BLaER1 treated with 17β-estradiol and CSF1 and Interleukin-3, amounts not matched to agents 10 nM and 100 nM (cell line): Measurements from ENCODE around the gene ACTR5.

Experiments used
- H3K27ac ChIP-seq, 11 experiments: shearing (Covaris generic); formaldehyde crosslinking; 2 replicates each; pipeline ENCODE4 v1.8.1; 2022
- H3K27me3 ChIP-seq, 11 experiments: shearing (Covaris generic); formaldehyde crosslinking; 2 replicates each; pipeline ENCODE4 v1.8.1; 2022
- H3K36me3 ChIP-seq, 11 experiments: shearing (Covaris generic); formaldehyde crosslinking; 2 replicates each; pipeline ENCODE4 v1.8.1; 2022
- H3K4me1 ChIP-seq, 10 experiments: shearing (Covaris generic); formaldehyde crosslinking; 2 replicates each; pipeline ENCODE4 v1.8.1; 2022
- H3K4me2 ChIP-seq, 11 experiments: shearing (Covaris generic); formaldehyde crosslinking; 2 replicates each; pipeline ENCODE4 v1.8.1; 2022
- H3K4me3 ChIP-seq, 10 experiments: shearing (Covaris generic); formaldehyde crosslinking; 2 replicates each; pipeline ENCODE4 v1.8.1; 2022
- H3K9ac ChIP-seq, 11 experiments: shearing (Covaris generic); formaldehyde crosslinking; 2 replicates each; pipeline ENCODE4 v1.8.1; 2022
- H3K9me3 ChIP-seq, 11 experiments: shearing (Covaris generic); formaldehyde crosslinking; replicated peaks in 1 of 11; 2 replicates each; pipeline ENCODE4 v1.8.1; 2022
- H4K20me1 ChIP-seq, 11 experiments: shearing (Covaris generic); formaldehyde crosslinking; 2 replicates each; pipeline ENCODE4 v1.8.1; 2022
- Cebpa-rat ChIP-seq, 11 experiments: shearing (Covaris generic); IDR thresholded peaks; 2 replicates each; pipeline ENCODE4 v1.8.1; 2022

The ACTR5 gene

DNA sequence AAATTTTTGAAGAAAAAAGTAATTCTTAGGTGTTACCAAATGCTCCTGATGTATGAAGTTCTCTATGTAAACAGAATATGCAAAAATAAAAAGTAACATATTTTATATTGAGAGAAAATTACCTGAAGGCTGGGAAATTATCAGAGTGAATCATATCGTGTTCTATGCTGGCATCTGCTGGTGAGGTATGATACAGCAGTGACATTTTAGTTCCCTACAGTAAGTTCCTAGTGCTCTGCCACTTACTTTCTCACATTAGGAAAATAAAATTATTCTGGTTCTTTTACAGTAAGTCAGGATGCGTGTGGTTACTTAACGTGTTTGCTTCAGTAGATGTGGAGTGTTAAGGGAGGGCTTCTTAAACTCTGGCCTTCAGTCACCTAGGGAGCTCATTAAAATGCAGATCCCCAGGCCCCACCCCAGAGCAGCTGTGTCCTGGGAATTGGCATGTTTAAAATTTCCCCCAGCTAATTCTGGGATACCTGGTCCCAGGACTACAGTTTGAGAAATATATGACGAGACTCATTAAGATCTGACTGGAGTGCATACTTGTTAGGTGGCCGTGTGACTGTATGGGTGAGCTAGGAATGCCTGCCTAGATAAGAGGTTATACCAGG, 3.2 kb downstream of the ACTR5 start:
- Histone ChIP-seq H3K4me1 (peaks cover 32 to 44% (median 38%) of the 10 kb centered on the region in 10 experiments), H3K27me3 (no peaks in the 10 kb centered on the region), H4K20me1 (peaks cover 0 to 30% (median 8%) of the 10 kb centered on the region in 11 experiments; a peak in 10 of 22 replicates), H3K4me3 (no peak overlapping the region), H3K9me3 (no peaks in the 10 kb centered on the region), H3K36me3 (peaks cover 23 to 56% (median 47%) of the 10 kb centered on the region in 11 experiments; a peak in 21 of 22 replicates), H3K9ac (no peak overlapping the region), H3K27ac (no peak overlapping the region), H3K4me2 (no peak overlapping the region)
- no peak for TF ChIP-seq Cebpa-rat (IDR thresholded peaks at IDR 0.05)

DNA sequence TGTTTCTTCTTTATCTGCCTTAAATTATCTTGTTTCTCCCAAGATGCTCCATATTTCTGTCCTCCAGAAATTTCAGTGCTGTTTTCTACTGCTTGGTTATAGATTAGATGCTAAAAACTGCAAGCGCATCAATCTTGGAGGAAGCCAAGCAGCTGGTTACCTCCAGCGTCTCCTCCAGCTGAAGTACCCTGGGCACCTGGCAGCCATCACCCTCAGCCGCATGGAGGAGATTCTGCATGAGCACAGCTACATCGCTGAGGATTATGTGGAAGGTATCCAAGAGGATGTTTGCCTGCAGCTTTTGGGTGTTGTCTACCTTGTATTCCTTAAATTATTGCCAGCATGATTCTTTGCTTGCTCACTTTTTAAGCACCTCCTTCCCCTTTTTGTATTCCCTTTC, 3.8 kb downstream of the ACTR5 start:
- no peaks in the 10 kb centered on the region for H3K27me3 ChIP-seq
- no peak overlapping the region for H3K9ac ChIP-seq
- H3K4me1 ChIP-seq = peaks cover 32 to 47% (median 38%) of the 10 kb centered on the region in 10 experiments
- no peak overlapping the region for H3K4me2 ChIP-seq
- H3K9me3 ChIP-seq = no peaks in the 10 kb centered on the region
- TF ChIP-seq Cebpa-rat (IDR thresholded peaks at IDR 0.05) = no peak
- peaks cover 29 to 62% (median 53%) of the 10 kb centered on the region in 11 experiments for H3K36me3 ChIP-seq
- peaks cover 0 to 30% (median 8%) of the 10 kb centered on the region in 11 experiments; a peak in 10 of 22 replicates for H4K20me1 ChIP-seq
- no peak overlapping the region for H3K27ac ChIP-seq
- H3K4me3 ChIP-seq = no peak overlapping the region

DNA sequence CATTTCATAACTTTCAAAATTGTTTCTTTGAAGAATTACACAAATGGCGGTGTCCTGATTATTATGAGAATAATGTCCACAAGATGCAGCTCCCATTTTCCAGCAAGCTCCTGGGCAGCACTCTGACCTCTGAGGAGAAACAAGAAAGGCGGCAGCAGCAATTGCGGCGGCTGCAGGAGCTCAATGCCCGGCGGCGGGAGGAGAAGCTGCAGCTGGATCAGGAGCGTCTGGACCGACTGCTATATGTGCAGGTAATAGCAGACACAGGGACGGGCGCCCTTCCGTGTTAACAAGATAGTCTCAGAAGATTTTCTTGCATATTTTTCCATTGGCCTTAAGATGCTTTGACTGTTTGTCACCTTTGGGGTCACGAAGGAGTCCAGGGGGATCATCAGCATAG, 6.7 kb downstream of the ACTR5 start:
- peaks cover 0 to 21% (median 8%) of the 10 kb centered on the region in 11 experiments; a peak in 10 of 22 replicates for H4K20me1 ChIP-seq
- no peaks in the 10 kb centered on the region for H3K27me3 ChIP-seq
- H3K36me3 ChIP-seq = peaks cover 58 to 91% (median 82%) of the 10 kb centered on the region in 11 experiments
- H3K27ac ChIP-seq = peak overlapping the region in 8 of 11 experiments; percentile 13 to 68 (median 48); a peak in 12 of 22 replicates
- H3K4me3 ChIP-seq = no peak overlapping the region
- H3K9me3 ChIP-seq = no peaks in the 10 kb centered on the region
- H3K9ac ChIP-seq = peak overlapping the region in 10 of 11 experiments; percentile 4 to 57 (median 29); a peak in 9 of 22 replicates
- H3K4me2 ChIP-seq = peak overlapping the region; percentile 36 to 75 (median 59); a peak in 20 of 22 replicates
- TF ChIP-seq Cebpa-rat (IDR thresholded peaks at IDR 0.05) = no peak
- H3K4me1 ChIP-seq = peaks cover 16 to 30% (median 21%) of the 10 kb centered on the region in 10 experiments

DNA sequence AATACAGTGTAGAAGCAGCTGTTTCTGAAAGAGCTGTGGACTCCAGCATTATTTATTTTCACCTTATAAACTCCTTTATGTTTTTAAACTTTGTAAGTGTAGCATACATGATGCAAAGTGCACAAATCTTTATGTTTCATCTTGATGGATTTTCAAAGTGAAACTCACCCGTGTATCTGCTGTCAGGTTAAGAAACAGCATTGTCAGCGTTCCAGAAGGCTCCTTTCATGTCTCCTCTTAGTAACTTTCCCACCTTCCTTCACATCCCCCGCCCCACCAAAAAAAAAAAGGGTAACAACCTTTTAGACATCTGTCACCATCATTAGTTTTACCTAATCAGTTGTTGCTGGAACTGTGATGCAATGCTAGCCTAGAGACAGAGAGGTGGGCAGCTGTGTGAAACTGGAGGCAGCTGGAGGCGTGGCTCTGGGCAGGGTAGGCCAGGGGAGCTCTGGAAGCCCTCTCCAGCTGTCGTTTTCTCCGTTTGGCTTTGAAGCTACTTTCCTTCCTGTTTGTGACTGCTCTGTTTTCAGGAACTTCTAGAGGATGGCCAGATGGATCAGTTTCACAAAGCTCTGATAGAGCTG, 7.2 kb downstream of the ACTR5 start:
- Histone ChIP-seq H3K4me2 (peak overlapping the region; percentile 36 to 75 (median 59)), H3K27ac (peak overlapping the region in 8 of 11 experiments; percentile 37 to 70 (median 53); a peak in 16 of 22 replicates), H3K4me1 (peaks cover 13 to 26% (median 18%) of the 10 kb centered on the region in 10 experiments)

DNA sequence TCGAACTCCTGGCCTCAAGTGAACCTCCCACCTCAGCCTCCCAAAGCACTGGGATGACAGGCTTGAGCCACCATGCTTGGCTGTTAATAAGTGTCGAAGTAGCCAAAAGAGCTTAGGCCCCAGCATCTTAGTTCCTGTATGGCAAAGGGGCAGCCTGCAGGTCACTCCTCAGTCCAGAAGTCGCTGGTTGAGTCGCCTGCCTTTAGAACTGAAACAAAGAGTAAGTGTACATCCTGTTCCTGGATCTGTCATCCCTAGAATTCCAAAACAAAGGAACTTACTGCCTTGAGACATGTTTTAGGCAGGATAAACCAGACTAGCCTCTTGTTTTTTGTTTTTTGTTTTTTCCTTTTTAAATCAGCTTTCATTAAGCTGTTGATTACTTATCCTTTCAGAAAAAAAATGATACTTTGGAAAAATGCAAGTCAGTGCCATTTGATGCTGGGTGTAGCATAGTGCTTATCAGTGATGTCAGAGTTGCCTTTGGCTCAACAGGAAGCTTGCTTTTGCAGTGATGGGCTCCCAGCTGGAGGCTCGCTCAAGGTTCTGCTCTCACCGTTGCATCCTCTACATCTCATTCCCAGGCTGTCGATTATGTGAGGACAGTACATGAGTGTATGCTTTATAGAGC, 9.0 kb downstream of the ACTR5 start:
- no peak for TF ChIP-seq Cebpa-rat (IDR thresholded peaks at IDR 0.05)
- no peaks in the 10 kb centered on the region for H3K27me3 ChIP-seq
- H3K27ac ChIP-seq = no peak overlapping the region; a peak in 2 of 22 replicates
- H3K4me2 ChIP-seq = no peak overlapping the region
- H3K4me3 ChIP-seq = no peak overlapping the region
- peaks cover 0 to 4% (median 0%) of the 10 kb centered on the region in 11 experiments; a peak in 4 of 22 replicates for H4K20me1 ChIP-seq
- no peak overlapping the region for H3K9ac ChIP-seq
- no peaks in the 10 kb centered on the region for H3K9me3 ChIP-seq
- peaks cover 72 to 100% (median 92%) of the 10 kb centered on the region in 11 experiments for H3K36me3 ChIP-seq
- H3K4me1 ChIP-seq = peaks cover 14 to 36% (median 22%) of the 10 kb centered on the region in 10 experiments

More for the DNA sequence above, 7.2 kb downstream of the ACTR5 start:
- TF ChIP-seq Cebpa-rat (IDR thresholded peaks at IDR 0.05) = peak in 5 of 11 experiments; percentile 15 to 53 (median 38); a peak in 5 of 22 replicates
- Histone ChIP-seq H3K27me3 (no peaks in the 10 kb centered on the region), H4K20me1 (peaks cover 0 to 16% (median 8%) of the 10 kb centered on the region in 11 experiments; a peak in 10 of 22 replicates), H3K36me3 (peaks cover 62 to 96% (median 83%) of the 10 kb centered on the region in 11 experiments), H3K9ac (peak overlapping the region; percentile 4 to 62 (median 28); a peak in 14 of 22 replicates), H3K9me3 (no peaks in the 10 kb centered on the region), H3K4me3 (no peak overlapping the region)

DNA sequence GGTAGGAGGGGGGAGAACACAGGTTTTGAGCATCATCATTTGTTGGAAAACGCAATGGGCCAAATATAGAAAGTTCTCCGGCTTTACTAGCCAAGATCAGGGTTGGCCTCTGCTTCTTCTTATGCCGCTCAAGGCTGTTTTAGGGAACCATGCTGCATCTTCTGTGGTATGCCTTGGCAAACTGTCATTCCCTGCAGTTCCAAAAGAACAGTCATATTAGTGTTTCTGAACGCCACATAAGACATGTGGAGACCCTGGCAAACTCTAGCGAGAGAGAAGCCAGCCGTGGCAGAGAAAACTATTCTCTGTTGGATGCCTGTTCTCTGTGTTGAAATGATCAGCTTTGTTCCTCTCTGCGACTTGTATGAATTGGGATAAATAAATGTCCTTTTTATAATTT, 10.8 kb downstream of the ACTR5 start:
- H4K20me1 ChIP-seq = peaks cover 0 to 4% (median 0%) of the 10 kb centered on the region in 11 experiments; a peak in 2 of 22 replicates
- no peak overlapping the region for H3K9ac ChIP-seq
- H3K36me3 ChIP-seq = peaks cover 77 to 100% (median 95%) of the 10 kb centered on the region in 11 experiments
- H3K4me3 ChIP-seq = no peak overlapping the region
- no peak overlapping the region for H3K4me2 ChIP-seq
- no peak for TF ChIP-seq Cebpa-rat (IDR thresholded peaks at IDR 0.05)
- no peaks in the 10 kb centered on the region for H3K27me3 ChIP-seq
- H3K27ac ChIP-seq = no peak overlapping the region
- H3K4me1 ChIP-seq = peaks cover 14 to 36% (median 23%) of the 10 kb centered on the region in 10 experiments
- H3K9me3 ChIP-seq = no peaks in the 10 kb centered on the region

DNA sequence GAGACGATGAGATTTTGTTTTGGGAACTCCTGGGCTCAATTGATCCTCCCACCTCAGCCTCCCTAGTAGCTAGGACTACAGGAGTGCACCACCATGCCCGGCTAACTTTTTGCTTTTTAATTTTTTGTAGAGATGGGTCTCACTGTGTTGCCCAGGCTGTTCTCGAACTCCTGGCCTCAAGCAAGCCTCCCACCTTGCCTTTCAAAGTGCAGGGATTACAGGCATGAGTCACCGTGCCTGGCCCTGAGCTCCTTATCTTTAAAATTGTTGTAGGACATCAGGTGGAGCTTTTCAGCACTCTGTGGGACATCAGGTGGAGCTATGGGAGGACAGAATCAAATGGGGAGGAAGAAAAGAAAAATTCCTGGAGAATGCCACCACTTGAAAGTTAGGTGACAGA, 12.7 kb downstream of the ACTR5 start:
- H3K9ac ChIP-seq = no peak overlapping the region
- no peak overlapping the region for H3K4me3 ChIP-seq
- peaks cover 2 to 33% (median 18%) of the 10 kb centered on the region in 10 experiments for H3K4me1 ChIP-seq
- no peak overlapping the region; a peak in 1 of 22 replicates for H3K27ac ChIP-seq
- no peaks in the 10 kb centered on the region for H3K27me3 ChIP-seq
- H3K4me2 ChIP-seq = peak overlapping the region in 3 of 11 experiments; percentile 7 to 49 (median 40); a peak in 3 of 22 replicates
- H3K36me3 ChIP-seq = peaks cover 89 to 100% (median 100%) of the 10 kb centered on the region in 11 experiments
- H4K20me1 ChIP-seq = peaks cover 0 to 10% (median 0%) of the 10 kb centered on the region in 11 experiments; a peak in 1 of 22 replicates
- no peaks in the 10 kb centered on the region for H3K9me3 ChIP-seq
- no peak for TF ChIP-seq Cebpa-rat (IDR thresholded peaks at IDR 0.05)

DNA sequence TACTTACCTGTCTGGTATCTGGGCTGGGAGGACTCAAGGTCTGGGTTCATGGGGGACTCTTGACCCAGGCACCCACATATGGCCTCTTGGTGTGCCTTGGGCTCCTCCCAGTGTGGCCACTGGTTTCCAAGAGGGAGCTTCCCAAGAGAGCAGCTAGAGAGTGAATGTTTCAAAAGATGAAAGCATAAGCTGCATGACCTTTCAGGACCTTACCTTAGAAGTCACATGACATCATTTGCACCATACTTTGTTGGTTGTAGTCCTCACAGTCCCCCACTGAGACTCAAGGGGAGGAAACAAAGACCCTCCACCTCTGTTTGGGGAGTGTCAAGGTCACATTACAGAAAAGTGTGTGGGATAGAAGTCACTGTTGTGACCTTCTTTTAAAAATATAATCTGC, 13.9 kb downstream of the ACTR5 start:
- H3K9me3 ChIP-seq = no peaks in the 10 kb centered on the region
- no peak overlapping the region for H3K9ac ChIP-seq
- no peak for TF ChIP-seq Cebpa-rat (IDR thresholded peaks at IDR 0.05)
- no peak overlapping the region for H3K4me3 ChIP-seq
- peaks cover 89 to 100% (median 100%) of the 10 kb centered on the region in 11 experiments for H3K36me3 ChIP-seq
- H3K4me1 ChIP-seq = peaks cover 0 to 29% (median 15%) of the 10 kb centered on the region in 10 experiments; a peak in 12 of 20 replicates
- H4K20me1 ChIP-seq = peaks cover 0 to 10% (median 0%) of the 10 kb centered on the region in 11 experiments; a peak in 1 of 22 replicates
- H3K27me3 ChIP-seq = no peaks in the 10 kb centered on the region
- H3K4me2 ChIP-seq = peak overlapping the region in 6 of 11 experiments; percentile 12 to 61 (median 44); a peak in 10 of 22 replicates
- peak overlapping the region in 3 of 11 experiments; percentile 2 to 27 (median 12); a peak in 3 of 22 replicates for H3K27ac ChIP-seq
